PC-3 (cell line): ENCODE data around the gene MARCHF9.

Source experiments
- CTCF ChIP-seq: fragments of 300-600 bp; sonication (generic); conservative IDR thresholded peaks from 2 replicates; pipeline ENCODE4 v1.5.1; 2017; ENCODE audit warnings: antibody characterized with exemption, low read depth, mild to moderate bottlenecking, low read length
- EZH2phosphoT487 ChIP-seq: fragments of 300-600 bp; sonication (generic); IDR thresholded peaks from 2 replicates; pipeline ENCODE4 v1.6.1; 2018; ENCODE audit warnings: mild to moderate bottlenecking, antibody characterized with exemption, low read length, borderline replicate concordance

DNA sequence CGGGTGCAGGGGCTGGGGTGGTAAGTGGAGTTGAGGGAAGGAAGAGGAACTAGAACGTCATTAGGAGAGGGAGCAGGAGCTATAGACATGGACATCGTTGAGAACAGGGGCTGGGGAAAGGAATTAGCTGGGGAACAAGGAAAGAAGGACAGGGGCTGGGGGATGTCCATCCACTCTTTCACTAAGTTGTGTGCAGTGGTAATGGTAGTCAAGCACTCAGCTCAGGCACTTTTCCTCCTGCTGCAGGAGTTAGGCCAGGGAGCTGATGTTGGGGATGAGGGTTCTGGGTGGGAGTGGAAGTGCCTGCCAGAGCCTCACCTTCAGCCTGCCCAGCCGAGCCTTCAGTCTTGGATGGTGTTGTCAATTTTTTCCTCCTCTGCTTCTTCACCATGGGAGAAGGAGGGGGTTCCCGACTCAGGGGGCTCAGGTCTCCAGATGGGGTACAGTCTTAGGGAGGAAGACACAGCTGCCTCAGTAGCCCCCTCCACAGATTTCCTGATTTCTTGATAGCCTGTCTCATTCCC lies 25.5 kb upstream of the MARCHF9 start:
- TF ChIP-seq CTCF, result no peak
- no peak for TF ChIP-seq EZH2phosphoT487
